Liver (tissue), 3 donors: ENCODE data around the gene CACNA1S.

Experiments
- EGR1 ChIP-seq, 2 donors: IDR thresholded peaks; 2 replicates each; pipeline ENCODE4 v1.6.1; 2016 to 2018; ENCODE audit warnings: antibody characterized with exemption in 2 of 2, low read depth in 2 of 2
- GABPA ChIP-seq, 2 donors: IDR thresholded peaks in 1 of 2; conservative IDR thresholded peaks in 1 of 2; 2 replicates each; pipeline ENCODE4 v1.6.1; 2016; ENCODE audit warnings: antibody characterized with exemption in 2 of 2, mild to moderate bottlenecking in 1 of 2, moderate library complexity in 1 of 2
- JUND ChIP-seq, 2 donors: IDR thresholded peaks; 2 replicates each; pipeline ENCODE4 v1.6.1; 2016; ENCODE audit warnings: antibody characterized with exemption in 2 of 2
- RAD21 ChIP-seq, 2 donors: IDR thresholded peaks; 2 replicates each; pipeline ENCODE4 v1.6.1; 2016; ENCODE audit warnings: antibody characterized with exemption in 2 of 2, mild to moderate bottlenecking in 2 of 2
- RXRA ChIP-seq, 2 donors: IDR thresholded peaks; 2 replicates each; pipeline ENCODE4 v1.6.1; 2017 to 2018; ENCODE audit warnings: antibody characterized with exemption in 2 of 2, mild to moderate bottlenecking in 1 of 2
- SP1 ChIP-seq: IDR thresholded peaks from 2 replicates; pipeline ENCODE4 v1.6.1; 2018; ENCODE audit warnings: antibody characterized with exemption, mild to moderate bottlenecking
- TAF1 ChIP-seq: conservative IDR thresholded peaks from 2 replicates; pipeline ENCODE4 v1.6.1; 2016; ENCODE audit warnings: antibody characterized with exemption, mild to moderate bottlenecking
- YY1 ChIP-seq: IDR thresholded peaks from 2 replicates; pipeline ENCODE4 v1.6.1; 2016; ENCODE audit warnings: antibody characterized with exemption, mild to moderate bottlenecking
- TF ChIP-seq, protein P1 (sequence below): fragments of 150-350 bp; IDR thresholded peaks from 2 replicates; pipeline ENCODE4 v1.5.1; 2017; ENCODE audit warnings: improper control_type of control experiment, low read depth, low read length; ENCODE audit not compliant: missing input control
- TF ChIP-seq, protein P2 (sequence below): IDR thresholded peaks from 2 replicates; pipeline ENCODE4 v1.6.1; 2016; ENCODE audit warnings: antibody characterized with exemption, mild to moderate bottlenecking
- TF ChIP-seq, protein P3 (sequence below): IDR thresholded peaks from 2 replicates; pipeline ENCODE4 v1.6.1; 2016; ENCODE audit warnings: antibody characterized with exemption
- TF ChIP-seq, protein P4 (sequence below): IDR thresholded peaks from 2 replicates; pipeline ENCODE4 v1.6.1; 2016; ENCODE audit warnings: antibody characterized with exemption
- donor health status: healthy.
- donor health status: healthy.

DNA sequence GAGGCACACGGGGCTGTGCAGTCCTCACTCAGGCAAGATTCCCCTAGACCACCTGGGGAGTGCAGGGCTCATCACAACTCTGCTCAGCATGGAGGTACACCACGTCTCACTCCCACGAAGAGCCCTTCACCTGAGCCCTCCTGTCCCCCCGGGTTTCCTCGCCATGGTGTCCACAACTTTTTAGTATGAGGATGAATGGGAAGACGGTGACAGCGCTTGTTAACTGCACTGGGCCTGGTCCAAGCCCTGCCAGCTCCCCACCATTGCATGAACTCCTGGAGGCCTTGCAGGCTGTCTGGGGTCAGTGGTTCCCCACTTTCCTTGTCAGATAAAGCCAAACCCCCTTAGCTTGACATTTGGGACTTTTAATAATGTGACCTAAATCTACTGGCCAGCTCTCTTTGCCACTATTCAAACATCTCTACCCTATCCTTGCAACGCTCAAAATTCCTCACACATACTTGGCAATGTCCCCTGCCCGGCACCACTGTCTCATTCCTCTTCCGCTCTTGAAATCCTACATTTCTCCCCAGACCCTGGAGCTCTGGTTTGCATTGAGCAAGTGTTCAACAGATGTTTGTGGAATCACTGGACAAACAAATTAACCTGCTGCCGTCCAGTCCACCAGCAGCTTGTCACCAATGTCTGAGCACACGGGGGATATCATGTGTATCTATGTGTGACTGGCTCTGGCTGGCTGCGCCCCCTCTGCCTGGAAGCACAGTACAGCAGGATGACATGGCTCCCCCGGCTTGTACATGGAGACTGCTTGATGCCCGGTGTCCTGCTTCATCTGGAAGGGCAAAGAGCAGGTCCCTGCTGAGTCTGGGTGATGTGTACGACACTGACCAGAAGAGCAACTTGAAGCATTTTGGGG is 30.9 kb upstream of the CACNA1S start:
- TF ChIP-seq, protein P1, sequence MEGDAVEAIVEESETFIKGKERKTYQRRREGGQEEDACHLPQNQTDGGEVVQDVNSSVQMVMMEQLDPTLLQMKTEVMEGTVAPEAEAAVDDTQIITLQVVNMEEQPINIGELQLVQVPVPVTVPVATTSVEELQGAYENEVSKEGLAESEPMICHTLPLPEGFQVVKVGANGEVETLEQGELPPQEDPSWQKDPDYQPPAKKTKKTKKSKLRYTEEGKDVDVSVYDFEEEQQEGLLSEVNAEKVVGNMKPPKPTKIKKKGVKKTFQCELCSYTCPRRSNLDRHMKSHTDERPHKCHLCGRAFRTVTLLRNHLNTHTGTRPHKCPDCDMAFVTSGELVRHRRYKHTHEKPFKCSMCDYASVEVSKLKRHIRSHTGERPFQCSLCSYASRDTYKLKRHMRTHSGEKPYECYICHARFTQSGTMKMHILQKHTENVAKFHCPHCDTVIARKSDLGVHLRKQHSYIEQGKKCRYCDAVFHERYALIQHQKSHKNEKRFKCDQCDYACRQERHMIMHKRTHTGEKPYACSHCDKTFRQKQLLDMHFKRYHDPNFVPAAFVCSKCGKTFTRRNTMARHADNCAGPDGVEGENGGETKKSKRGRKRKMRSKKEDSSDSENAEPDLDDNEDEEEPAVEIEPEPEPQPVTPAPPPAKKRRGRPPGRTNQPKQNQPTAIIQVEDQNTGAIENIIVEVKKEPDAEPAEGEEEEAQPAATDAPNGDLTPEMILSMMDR: no peak
- TF ChIP-seq, protein P2, sequence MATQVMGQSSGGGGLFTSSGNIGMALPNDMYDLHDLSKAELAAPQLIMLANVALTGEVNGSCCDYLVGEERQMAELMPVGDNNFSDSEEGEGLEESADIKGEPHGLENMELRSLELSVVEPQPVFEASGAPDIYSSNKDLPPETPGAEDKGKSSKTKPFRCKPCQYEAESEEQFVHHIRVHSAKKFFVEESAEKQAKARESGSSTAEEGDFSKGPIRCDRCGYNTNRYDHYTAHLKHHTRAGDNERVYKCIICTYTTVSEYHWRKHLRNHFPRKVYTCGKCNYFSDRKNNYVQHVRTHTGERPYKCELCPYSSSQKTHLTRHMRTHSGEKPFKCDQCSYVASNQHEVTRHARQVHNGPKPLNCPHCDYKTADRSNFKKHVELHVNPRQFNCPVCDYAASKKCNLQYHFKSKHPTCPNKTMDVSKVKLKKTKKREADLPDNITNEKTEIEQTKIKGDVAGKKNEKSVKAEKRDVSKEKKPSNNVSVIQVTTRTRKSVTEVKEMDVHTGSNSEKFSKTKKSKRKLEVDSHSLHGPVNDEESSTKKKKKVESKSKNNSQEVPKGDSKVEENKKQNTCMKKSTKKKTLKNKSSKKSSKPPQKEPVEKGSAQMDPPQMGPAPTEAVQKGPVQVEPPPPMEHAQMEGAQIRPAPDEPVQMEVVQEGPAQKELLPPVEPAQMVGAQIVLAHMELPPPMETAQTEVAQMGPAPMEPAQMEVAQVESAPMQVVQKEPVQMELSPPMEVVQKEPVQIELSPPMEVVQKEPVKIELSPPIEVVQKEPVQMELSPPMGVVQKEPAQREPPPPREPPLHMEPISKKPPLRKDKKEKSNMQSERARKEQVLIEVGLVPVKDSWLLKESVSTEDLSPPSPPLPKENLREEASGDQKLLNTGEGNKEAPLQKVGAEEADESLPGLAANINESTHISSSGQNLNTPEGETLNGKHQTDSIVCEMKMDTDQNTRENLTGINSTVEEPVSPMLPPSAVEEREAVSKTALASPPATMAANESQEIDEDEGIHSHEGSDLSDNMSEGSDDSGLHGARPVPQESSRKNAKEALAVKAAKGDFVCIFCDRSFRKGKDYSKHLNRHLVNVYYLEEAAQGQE: no peak
- TF ChIP-seq EGR1 (IDR thresholded peaks at IDR 0.05; ENCODE audit: low read depth in 2 of 2): no peak
- no peak for TF ChIP-seq SP1
- no peak for TF ChIP-seq YY1
- no peak for TF ChIP-seq RAD21 (IDR thresholded peaks at IDR 0.05)
- TF ChIP-seq, protein P3, sequence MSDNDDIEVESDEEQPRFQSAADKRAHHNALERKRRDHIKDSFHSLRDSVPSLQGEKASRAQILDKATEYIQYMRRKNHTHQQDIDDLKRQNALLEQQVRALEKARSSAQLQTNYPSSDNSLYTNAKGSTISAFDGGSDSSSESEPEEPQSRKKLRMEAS: no peak
- no peak for TF ChIP-seq TAF1
- TF ChIP-seq, protein P4, sequence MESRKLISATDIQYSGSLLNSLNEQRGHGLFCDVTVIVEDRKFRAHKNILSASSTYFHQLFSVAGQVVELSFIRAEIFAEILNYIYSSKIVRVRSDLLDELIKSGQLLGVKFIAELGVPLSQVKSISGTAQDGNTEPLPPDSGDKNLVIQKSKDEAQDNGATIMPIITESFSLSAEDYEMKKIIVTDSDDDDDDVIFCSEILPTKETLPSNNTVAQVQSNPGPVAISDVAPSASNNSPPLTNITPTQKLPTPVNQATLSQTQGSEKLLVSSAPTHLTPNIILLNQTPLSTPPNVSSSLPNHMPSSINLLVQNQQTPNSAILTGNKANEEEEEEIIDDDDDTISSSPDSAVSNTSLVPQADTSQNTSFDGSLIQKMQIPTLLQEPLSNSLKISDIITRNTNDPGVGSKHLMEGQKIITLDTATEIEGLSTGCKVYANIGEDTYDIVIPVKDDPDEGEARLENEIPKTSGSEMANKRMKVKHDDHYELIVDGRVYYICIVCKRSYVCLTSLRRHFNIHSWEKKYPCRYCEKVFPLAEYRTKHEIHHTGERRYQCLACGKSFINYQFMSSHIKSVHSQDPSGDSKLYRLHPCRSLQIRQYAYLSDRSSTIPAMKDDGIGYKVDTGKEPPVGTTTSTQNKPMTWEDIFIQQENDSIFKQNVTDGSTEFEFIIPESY: no peak
- no peak for TF ChIP-seq GABPA (IDR thresholded peaks at IDR 0.05 in 1 of 2, conservative IDR thresholded peaks at IDR 0.05 in 1 of 2)
- TF ChIP-seq RXRA (IDR thresholded peaks at IDR 0.05): no peak
- TF ChIP-seq JUND (IDR thresholded peaks at IDR 0.05): no peak
